ENCODE data around the gene GPR139.

The GPR139 gene

DNA sequence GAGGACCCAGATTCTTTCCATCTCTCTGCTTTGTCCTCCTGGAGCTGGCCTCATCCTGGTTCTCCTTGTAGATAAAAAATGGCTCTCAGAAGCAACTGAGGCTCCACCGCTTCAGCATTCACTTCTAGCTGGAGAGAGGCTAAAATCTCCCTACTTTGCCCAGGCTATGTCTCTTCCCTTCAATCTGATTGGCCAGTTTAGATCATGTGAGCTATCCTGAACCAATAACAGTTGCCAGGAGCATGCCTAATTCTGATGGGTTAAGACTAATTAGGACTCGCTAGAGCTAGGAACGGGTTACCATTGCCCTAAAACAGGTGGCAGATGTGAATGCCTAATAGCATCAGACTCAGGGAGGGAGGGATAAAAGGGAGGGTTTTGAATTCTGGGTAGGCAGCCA is 89.6 kb downstream of the GPR139 start:
- POLR2A ChIA-PET = no interaction called here
- Histone ChIP-seq H3K27me3 (replicated peaks in 2 of 5; ENCODE audit: control insufficient read depth in 4 of 5, insufficient read depth in 5 of 5, low read length in 4 of 5) (peaks cover 0 to 10% (median 0%) of the 10 kb centered on the region in 5 experiments), H3K27ac (ENCODE audit: insufficient read depth in 1 of 2, low read depth in 1 of 2, low read length in 2 of 2, poor library complexity in 1 of 2, severe bottlenecking in 2 of 2) (no peak overlapping the region), H3K9me3 (ENCODE audit: control extremely low read depth in 1 of 5, control insufficient read depth in 4 of 5, insufficient read depth in 2 of 5, low read depth in 1 of 5, low read length in 4 of 5) (no peaks in the 10 kb centered on the region), H3K36me3 (ENCODE audit: control insufficient read depth in 4 of 4, insufficient read depth in 4 of 4, low read length in 3 of 4) (no peaks in the 10 kb centered on the region), H3K4me1 (ENCODE audit: control extremely low read depth in 1 of 4, control insufficient read depth in 4 of 4, insufficient read depth in 4 of 4, low read length in 3 of 4) (no peaks in the 10 kb centered on the region), H3K4me3 (ENCODE audit: control insufficient read depth in 1 of 7, extremely low read depth in 1 of 7, insufficient read depth in 4 of 7, low read depth in 2 of 7, low read length in 6 of 7) (no peak overlapping the region)
- DNase-seq = no peak
- CTCF ChIA-PET = no interaction called here
- 94% methylated on average over 3 of the region's 3 CpGs for WGBS (ENCODE audit: insufficient coverage)

Measured in common myeloid progenitor, CD34-positive (primary cell).